HG03469 (cell line): ENCODE measurements around the gene SLC12A8.

Source experiments
- ATAC-seq: cut with Tn5 transposase; IDR thresholded peaks from one replicate; pipeline ENCODE4 v1.9.1; 2021; ENCODE audit warnings: mild to moderate bottlenecking, moderate library complexity, moderate number of reproducible peaks; ENCODE audit not compliant: unreplicated experiment

Gene SLC12A8

DNA sequence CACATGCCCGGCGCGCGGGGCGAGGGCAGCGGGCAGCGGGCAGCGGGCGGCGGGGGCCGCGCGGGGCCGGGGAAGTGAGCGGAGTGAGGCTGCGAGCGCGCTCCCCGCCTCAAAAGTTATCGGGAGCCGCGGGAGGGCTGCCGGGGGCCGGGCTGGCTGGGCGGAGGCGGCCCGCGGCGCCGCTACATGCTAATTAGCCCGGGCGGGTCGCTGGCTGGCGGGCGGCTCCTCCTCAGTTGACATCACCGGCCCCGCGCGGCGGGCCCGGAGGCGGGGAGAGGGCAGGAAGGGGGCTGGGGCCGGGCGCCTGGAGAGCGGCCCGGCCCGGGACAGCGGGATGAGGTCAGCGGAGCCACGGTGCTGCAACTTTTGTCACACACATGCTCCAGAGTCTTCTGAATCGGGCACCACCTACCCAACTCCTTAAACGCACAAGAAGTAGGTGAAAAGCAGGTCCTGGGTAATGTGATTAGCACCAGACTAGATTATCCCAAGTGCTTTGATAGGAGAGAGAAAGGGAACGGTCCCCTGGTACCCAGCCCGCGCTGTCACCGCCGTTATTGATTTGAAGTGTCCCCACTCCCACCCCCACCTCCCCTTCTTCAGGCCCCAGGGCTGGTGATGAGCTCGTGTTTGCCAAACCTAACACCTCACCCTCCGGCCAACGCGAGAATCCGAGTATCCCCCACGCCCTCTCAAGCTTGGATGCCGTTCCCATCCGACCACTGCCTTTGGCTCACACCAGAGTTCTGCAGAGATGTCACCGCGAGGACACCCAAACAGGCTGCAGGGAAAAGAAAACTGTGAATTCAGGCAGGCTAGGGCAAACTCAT lies 156.4 kb downstream of the SLC12A8 start, which contains the start of gene HEG1:
Gene HEG1 (minus strand): TSS at position 85 of the 833 bp plus-strand sequence. CDS start 107 bp downstream, outside the sequence.
- no peak for ATAC-seq

- ATAC-seq = no peak
Measured at GRCh38 chr3:125055331-125055912, 157.1 kb downstream of the SLC12A8 start.

DNA sequence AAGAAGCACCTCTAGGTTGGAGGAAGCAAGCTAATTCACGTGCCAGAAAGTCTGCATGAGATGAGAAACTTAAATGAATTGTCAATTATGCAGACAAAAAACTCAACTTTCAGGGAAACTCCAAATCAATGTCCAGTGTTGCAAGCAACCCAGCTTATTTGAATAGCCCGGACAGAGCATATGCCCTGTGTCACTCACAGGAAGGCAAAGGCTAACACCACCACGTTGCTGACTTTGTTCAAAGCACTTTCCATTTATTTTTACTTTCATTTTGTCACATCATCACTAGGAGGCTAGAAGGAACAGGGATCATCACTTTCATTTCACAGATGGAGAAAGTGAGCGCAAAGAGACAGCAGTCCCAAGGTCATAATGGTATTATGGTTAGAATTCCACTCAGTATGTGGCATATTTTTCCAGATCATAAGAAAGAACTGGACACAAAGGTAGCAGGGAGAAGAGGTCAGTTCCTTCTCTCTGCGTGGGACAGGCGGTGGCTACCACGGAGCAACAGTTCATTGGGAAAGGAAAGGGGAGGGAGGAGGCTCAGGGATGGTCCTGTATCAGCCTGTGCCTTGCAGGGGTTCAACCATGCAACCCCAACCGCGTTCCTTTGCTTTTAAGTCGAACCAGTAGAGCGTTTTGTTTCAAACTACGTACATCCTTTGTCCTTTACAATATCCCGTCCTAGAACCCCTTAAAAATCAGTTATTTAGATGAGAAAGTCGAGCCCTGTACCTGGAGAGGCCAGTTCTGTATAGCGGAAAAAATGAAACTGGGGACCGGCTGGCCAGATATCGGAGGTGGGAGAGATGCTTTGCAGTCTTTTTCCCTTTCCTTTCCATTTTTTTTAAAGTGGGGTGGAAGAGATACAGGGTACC lies 157.9 kb downstream of the SLC12A8 start:
- no peak for ATAC-seq

DNA sequence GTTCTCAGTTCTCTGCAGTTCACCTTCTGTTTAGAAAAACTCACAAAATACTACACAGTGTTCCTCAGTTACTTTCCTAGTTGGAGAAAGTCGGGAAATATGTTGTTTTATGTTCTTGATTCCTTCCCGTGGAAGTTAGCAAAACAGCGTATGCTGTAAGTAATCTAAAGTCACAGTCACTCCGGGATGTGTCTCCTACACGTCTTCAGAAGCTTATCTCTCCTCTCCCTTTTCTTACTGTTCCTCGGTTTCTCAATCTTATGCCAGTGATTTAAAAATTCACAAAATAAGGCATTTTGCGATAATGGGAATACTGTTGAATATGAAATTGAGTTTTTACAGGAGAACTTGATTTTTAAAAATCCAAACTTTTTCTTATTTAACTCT lies 158.5 kb downstream of the SLC12A8 start:
- no peak for ATAC-seq

DNA sequence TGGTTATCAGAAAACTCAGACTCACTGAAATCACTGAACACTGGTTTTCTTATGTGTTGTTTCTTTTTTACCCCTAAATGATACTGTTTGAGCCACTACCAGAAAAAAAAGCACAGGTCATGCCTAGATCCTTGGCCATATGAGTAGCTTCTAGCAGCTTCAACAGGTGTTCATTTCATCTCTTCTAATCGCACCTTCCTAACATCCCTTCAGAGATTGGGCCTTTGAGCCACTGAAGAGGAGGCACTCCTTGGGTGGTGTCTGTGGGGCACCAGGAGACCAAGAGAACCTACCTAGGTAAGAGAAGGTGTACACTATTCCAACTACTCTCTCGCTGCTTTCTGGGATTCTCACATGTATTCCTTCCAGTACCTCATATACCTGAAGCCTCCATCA lies 159.2 kb downstream of the SLC12A8 start:
- ATAC-seq = no peak

DNA sequence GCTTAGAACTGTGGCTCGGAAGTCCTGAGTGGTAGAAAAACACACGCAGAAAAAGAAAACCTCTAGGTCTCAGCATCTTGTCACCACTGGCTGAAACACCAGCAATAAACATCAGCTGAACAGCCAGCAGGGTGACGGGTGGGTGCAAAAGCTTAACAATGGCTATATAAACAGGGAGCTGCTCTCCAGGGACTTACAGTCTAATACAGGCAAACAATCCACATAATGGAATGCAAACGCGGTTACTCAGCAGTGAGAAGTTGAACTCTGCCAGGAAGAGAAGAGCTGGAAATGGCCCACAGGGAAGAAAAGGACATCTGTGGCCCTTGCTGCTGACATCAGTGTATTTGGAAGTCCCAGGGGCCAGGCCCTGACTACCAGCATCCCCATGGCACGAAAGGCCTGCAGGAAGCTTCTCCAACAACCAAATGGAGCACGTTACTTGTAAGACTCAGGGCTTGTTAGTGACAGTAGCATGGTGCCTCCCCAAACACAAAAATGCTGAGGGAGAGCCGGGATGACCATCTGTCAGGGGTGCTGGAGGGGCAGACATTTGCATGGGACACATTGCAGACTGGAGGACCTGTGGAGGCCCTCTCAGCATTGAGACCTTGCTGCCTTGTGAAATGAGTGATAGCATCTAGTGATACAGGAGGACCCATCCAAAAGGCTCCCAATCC lies 159.8 kb downstream of the SLC12A8 start:
- ATAC-seq = no peak

- ATAC-seq = no peak
Measured at GRCh38 chr3:125051715-125052581, 160.6 kb downstream of the SLC12A8 start.

- ATAC-seq = no peak
Measured at GRCh38 chr3:125051205-125051604, 161.3 kb downstream of the SLC12A8 start.

- no peak for ATAC-seq
Measured at GRCh38 chr3:125050488-125051090, 162.0 kb downstream of the SLC12A8 start.

- ATAC-seq = no peak
Measured at GRCh38 chr3:125048282-125048681, 164.3 kb downstream of the SLC12A8 start.

- ATAC-seq = no peak
Measured at GRCh38 chr3:125045965-125046364, 166.6 kb downstream of the SLC12A8 start.

DNA sequence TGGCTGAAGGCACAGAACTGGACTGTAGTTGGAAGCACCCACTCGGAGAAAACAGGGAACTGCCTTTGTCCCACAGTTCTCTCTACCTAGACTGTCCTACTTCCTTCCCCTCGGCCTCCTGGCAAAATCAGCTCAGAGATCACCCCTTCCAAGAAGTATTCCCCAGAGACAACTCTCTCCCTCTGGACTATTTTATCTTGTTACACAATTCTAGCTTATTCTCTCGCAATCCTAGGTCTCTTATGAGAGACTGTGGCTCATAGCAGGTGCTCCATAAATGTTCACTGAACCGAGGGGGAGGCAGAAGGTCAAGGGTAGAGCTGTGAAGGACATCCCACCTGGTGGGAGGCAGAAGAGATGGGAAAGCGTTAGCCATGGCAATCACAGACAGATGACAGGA lies 167.4 kb downstream of the SLC12A8 start:
- ATAC-seq = no peak

GRCh38 chr3:125043599-125044151 lies 168.9 kb downstream of the SLC12A8 start:
- ATAC-seq = no peak

DNA sequence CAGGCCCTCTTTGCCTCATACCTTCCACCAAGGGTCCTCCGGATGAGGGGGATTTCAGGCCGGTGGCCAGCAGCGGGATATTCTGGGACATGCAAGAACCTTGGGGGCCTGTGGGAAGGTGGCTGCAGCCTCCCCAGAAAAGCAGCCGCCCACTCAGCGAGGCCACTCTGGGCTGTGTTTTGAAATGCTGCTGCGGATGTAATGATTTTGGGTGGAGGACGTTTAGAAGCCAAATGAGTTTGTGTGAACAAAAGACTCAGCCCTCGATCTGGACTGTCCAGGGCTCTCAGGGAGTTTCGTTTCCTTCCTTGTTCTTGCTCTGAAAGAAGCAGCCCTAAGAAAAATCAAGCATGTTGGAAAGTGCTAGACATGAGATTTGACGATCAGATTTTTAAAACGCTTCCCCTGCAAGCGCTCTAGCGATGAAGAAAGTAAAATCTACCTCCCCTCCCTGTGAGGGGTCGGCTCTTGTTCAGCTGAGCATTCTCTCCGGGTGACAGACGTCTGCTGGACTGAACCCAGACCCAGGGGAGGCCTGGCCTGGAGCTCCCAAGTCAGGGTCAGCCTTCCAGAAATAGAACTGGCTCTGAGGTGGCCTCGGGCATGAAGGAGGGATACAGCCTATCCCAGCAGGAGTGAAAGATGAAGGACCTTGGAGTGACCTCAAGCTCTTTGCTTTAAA lies 169.7 kb downstream of the SLC12A8 start:
- no peak for ATAC-seq

- ATAC-seq = no peak
Measured at GRCh38 chr3:125039131-125040100, 173.1 kb downstream of the SLC12A8 start.

- no peak for ATAC-seq
Measured at GRCh38 chr3:125037498-125038150, 174.9 kb downstream of the SLC12A8 start.

GRCh38 chr3:125035217-125035616 lies 177.3 kb downstream of the SLC12A8 start:
- no peak for ATAC-seq
